CD4-positive, alpha-beta memory T cell (primary cell): Measurements from ENCODE around the gene ZYX. TPM values are rescaled to one million over a fixed set of nuclear protein-coding genes. Genes with fewer than 3 reads are reported as not detected.
"Not testable (repeated sequence)": the region's sequence is repeated elsewhere in the genome, so short reads cannot be mapped to it uniquely, and the experiment has no call there.

ENCODE experiments used
- CTCF ChIA-PET: fragments of 350-600 bp; sonication (Branson Sonifier 250); formaldehyde crosslinking; loops from one replicate; lab custom pipeline; 2021; ENCODE audit warnings: inconsistent platforms; ENCODE audit not compliant: partially characterized antibody; lab: Charles Lee
- POLR2A ChIA-PET: fragments of 350-600 bp; sonication (Branson Sonifier 250); formaldehyde crosslinking; loops from one replicate; lab custom pipeline; 2021; ENCODE audit not compliant: partially characterized antibody; lab: Charles Lee
- DNase-seq, 5 donors: peaks; one replicate each; pipeline versions ENCODE4 v3.0.0 to v3.0.0-alpha.2; 2020 to 2022; ENCODE audit warnings: mixed read lengths in 1 of 5
- H3K27ac ChIP-seq: one replicate; pipeline ENCODE4 v1.7.0; 2013; ENCODE audit warnings: low read depth, low read length
- H3K27me3 ChIP-seq: 2 replicates; pipeline ENCODE4 v1.7.0; 2013; ENCODE audit warnings: mild to moderate bottlenecking, low read length, moderate library complexity; ENCODE audit not compliant: insufficient read depth
- H3K36me3 ChIP-seq: 2 replicates; pipeline ENCODE4 v1.7.0; 2013; ENCODE audit warnings: mild to moderate bottlenecking, low read length, moderate library complexity; ENCODE audit not compliant: insufficient read depth
- H3K4me1 ChIP-seq: 2 replicates; pipeline ENCODE4 v1.7.0; 2013; ENCODE audit warnings: mild to moderate bottlenecking, low read length, moderate library complexity; ENCODE audit not compliant: insufficient read depth
- H3K4me3 ChIP-seq, 2 donors: one replicate each; pipeline ENCODE4 v1.7.0; 2013; ENCODE audit warnings: low read length in 2 of 2, mild to moderate bottlenecking in 1 of 2
- H3K9me3 ChIP-seq, 2 donors: one replicate each; pipeline ENCODE4 v1.7.0; 2013; ENCODE audit warnings: low read length in 2 of 2, control low read depth in 1 of 2; ENCODE audit not compliant: control insufficient read depth in 1 of 2
- H3K27ac Mint-ChIP-seq, 7 donors: one replicate each; pipeline ENCODE4 v1.8.0; 2020 to 2021; ENCODE audit warnings: mixed read lengths in 7 of 7, mild to moderate bottlenecking in 6 of 7, inconsistent platforms in 3 of 7, moderate library complexity in 3 of 7
- H3K27me3 Mint-ChIP-seq, 2 donors: one replicate each; pipeline ENCODE4 v1.8.0; 2020 to 2021; ENCODE audit warnings: mixed read lengths in 2 of 2
- H3K36me3 Mint-ChIP-seq, 2 donors: one replicate each; pipeline ENCODE4 v1.8.0; 2020 to 2021; ENCODE audit warnings: mixed read lengths in 2 of 2, inconsistent platforms in 1 of 2, mild to moderate bottlenecking in 1 of 2
- H3K4me1 Mint-ChIP-seq, 4 donors: one replicate each; pipeline ENCODE4 v1.8.0; 2020 to 2021; ENCODE audit warnings: mixed read lengths in 4 of 4, mild to moderate bottlenecking in 1 of 4
- H3K4me3 Mint-ChIP-seq, 8 donors: one replicate each; pipeline ENCODE4 v1.8.0; 2020 to 2021; ENCODE audit warnings: mixed read lengths in 8 of 8, mild to moderate bottlenecking in 7 of 8, moderate library complexity in 6 of 8, inconsistent platforms in 3 of 8
- H3K9me3 Mint-ChIP-seq, 8 donors: one replicate each; pipeline ENCODE4 v1.8.0; 2020 to 2021; ENCODE audit warnings: mixed read lengths in 8 of 8, mild to moderate bottlenecking in 5 of 8, inconsistent platforms in 3 of 8, moderate library complexity in 1 of 8
- intact Hi-C: fragments of 100-400 bp; cut with micrococcal nuclease; formaldehyde crosslinking; loops from one replicate; pipeline ENCODE4 v1.15.1; 2023
- polyA plus RNA-seq, 2 donors: library from polyadenylated mRNA; unstranded; fragments of 300-500 nt; fragmentation: Illumina TruSeq; gene quantifications; one replicate each; pipeline ENCODE4 v1.2.3, GENCODE V29; 2021
- total RNA-seq, 2 experiments: library from RNA; stranded (reverse); gene quantifications; one replicate each; pipeline ENCODE4 v1.2.3, GENCODE V29; 2021

ZYX gene
- total and polyA plus RNA-seq, 4 experiments from 2014 or later: 55.7 to 148 (median 145) TPM

GRCh38 chr7:143422033-143422432 lies 40.9 kb downstream of the ZYX start:
- Histone ChIP-seq H3K4me1 (no peaks in the 10 kb centered on the region), H3K9me3 (no peaks in the 10 kb centered on the region), H3K36me3 (no peaks in the 10 kb centered on the region), H3K27ac (no peak overlapping the region), H3K4me3 (no peak overlapping the region), H3K27me3 (no peaks in the 10 kb centered on the region)
- H3K36me3 Mint-ChIP-seq: peaks cover 7 to 42% of the 10 kb centered on the region in 2 donors
- H3K4me1 Mint-ChIP-seq: peaks cover 3 to 19% (median 7%) of the 10 kb centered on the region in 4 donors
- H3K9me3 Mint-ChIP-seq: peaks cover 0 to 3% (median 0%) of the 10 kb centered on the region in 8 donors
- POLR2A ChIA-PET: no interaction called here
- CTCF ChIA-PET: interaction anchor here (1.5 kb wide), 2 partner anchors 122 to 182 kb away, joined by 5 read pairs; no protein-coding TSS in a partner anchor
- H3K27ac Mint-ChIP-seq: no peak overlapping the region
- no peaks in the 10 kb centered on the region for H3K27me3 Mint-ChIP-seq
- H3K4me3 Mint-ChIP-seq: no peak overlapping the region
- no peak for DNase-seq
- intact Hi-C loops: no loop called here

GRCh38 chr7:143424476-143424875 lies 43.3 kb downstream of the ZYX start:
- H3K4me1 ChIP-seq, POLR2A ChIA-PET, H3K27ac ChIP-seq, DNase-seq, H3K27me3 Mint-ChIP-seq, H3K9me3 ChIP-seq, H3K4me3 ChIP-seq, H3K27me3 ChIP-seq, H3K27ac Mint-ChIP-seq, intact Hi-C loops, H3K4me3 Mint-ChIP-seq, H3K36me3 ChIP-seq, H3K9me3 Mint-ChIP-seq: not testable (repeated sequence)
- Mint-ChIP-seq H3K4me1 (peaks cover 3 to 16% (median 7%) of the 10 kb centered on the region in 4 donors), H3K36me3 (peaks cover 5 to 28% of the 10 kb centered on the region in 2 donors)
- CTCF ChIA-PET: interaction anchor here (1.9 kb wide), 1 partner anchor 16 kb away, joined by 5 read pairs; the partner anchor contains the start of gene EPHA1

DNA sequence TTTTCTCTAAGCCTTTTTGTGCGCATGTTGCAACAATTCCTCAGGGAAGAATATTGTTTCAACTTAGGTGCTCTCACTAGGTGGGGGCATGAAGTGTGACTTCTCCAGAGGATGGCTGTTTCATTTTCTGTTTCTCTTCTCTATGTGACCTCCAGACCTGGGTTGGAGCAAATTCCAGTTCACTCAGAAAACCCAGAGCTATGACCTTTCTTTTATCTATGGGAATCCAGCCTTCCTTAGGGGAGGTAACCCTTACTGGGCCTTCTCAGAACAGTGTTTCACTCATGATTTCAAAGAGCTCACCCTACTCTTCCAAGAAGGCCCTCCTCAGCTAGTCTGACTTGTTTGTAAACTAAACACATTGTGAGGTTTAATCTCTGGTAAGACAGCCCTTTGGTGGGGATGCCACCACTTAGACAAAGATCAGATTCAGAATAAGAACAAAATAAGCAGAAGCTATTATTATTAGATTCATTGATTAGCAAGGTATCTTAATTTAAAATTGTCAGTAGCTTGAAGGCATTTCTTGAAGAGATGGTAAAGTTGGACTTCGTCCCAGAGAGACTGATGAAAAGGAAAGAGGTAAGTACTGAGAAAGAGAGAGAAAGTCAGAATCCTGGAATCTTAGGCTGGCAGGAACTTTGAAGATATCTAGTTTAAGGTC lies 45.5 kb downstream of the ZYX start:
- no peaks in the 10 kb centered on the region for H3K36me3 ChIP-seq
- DNase-seq: no peak
- no peaks in the 10 kb centered on the region for H3K4me1 ChIP-seq
- Mint-ChIP-seq H3K4me3 (no peak overlapping the region), H3K27ac (peak overlapping the region in 4 of 7 donors; percentile 39 to 77 (median 56)), H3K4me1 (peaks cover 6 to 16% (median 8%) of the 10 kb centered on the region in 4 donors), H3K27me3 (peaks cover 0 to 1% of the 10 kb centered on the region in 2 donors), H3K9me3 (peaks cover 0 to 3% (median 0%) of the 10 kb centered on the region in 8 donors), H3K36me3 (peaks cover 1 to 17% of the 10 kb centered on the region in 2 donors)
- no peak overlapping the region for H3K4me3 ChIP-seq
- H3K27ac ChIP-seq: no peak overlapping the region
- CTCF ChIA-PET: interaction anchor here (0.6 to 1.3 kb wide), 2 partner anchors 11 to 211 kb away, joined by 3 read pairs; no protein-coding TSS in a partner anchor
- POLR2A ChIA-PET: interaction anchor here (1.3 kb wide), 1 partner anchor 186 kb away, joined by 3 read pairs; no protein-coding TSS in a partner anchor
- no peaks in the 10 kb centered on the region for H3K9me3 ChIP-seq
- H3K27me3 ChIP-seq: no peaks in the 10 kb centered on the region
- intact Hi-C loops: no loop called here

GRCh38 chr7:143429770-143430698 lies 48.9 kb downstream of the ZYX start:
- H3K36me3 Mint-ChIP-seq: peaks cover 1 to 16% of the 10 kb centered on the region in 2 donors
- no peak for DNase-seq
- intact Hi-C loops: no loop called here
- no peaks in the 10 kb centered on the region for H3K36me3 ChIP-seq
- peaks cover 4 to 12% (median 8%) of the 10 kb centered on the region in 4 donors for H3K4me1 Mint-ChIP-seq
- ChIA-PET CTCF (no interaction called here), POLR2A (no interaction called here)
- H3K9me3 ChIP-seq: no peaks in the 10 kb centered on the region
- H3K4me1 ChIP-seq: no peaks in the 10 kb centered on the region
- H3K27me3 ChIP-seq: no peaks in the 10 kb centered on the region
- H3K9me3 Mint-ChIP-seq: peaks cover 0 to 3% (median 0%) of the 10 kb centered on the region in 8 donors
- peaks cover 0 to 1% of the 10 kb centered on the region in 2 donors for H3K27me3 Mint-ChIP-seq
- H3K27ac ChIP-seq: no peak overlapping the region
- no peak overlapping the region for H3K4me3 ChIP-seq
- H3K27ac Mint-ChIP-seq: no peak overlapping the region
- no peak overlapping the region for H3K4me3 Mint-ChIP-seq

GRCh38 chr7:143431109-143431508 lies 50.0 kb downstream of the ZYX start:
- H3K4me1 ChIP-seq: no peaks in the 10 kb centered on the region
- no peak overlapping the region for H3K27ac ChIP-seq
- Mint-ChIP-seq H3K27ac (no peak overlapping the region), H3K36me3 (peaks cover 1 to 20% of the 10 kb centered on the region in 2 donors), H3K9me3 (peaks cover 0 to 3% (median 0%) of the 10 kb centered on the region in 8 donors), H3K27me3 (peaks cover 0 to 1% of the 10 kb centered on the region in 2 donors), H3K4me1 (peaks cover 4 to 12% (median 8%) of the 10 kb centered on the region in 4 donors), H3K4me3 (no peak overlapping the region)
- intact Hi-C loops: no loop called here
- no peak for DNase-seq
- ChIA-PET POLR2A (no interaction called here), CTCF (no interaction called here)
- no peaks in the 10 kb centered on the region for H3K9me3 ChIP-seq
- H3K4me3 ChIP-seq: no peak overlapping the region
- H3K36me3 ChIP-seq: no peaks in the 10 kb centered on the region
- no peaks in the 10 kb centered on the region for H3K27me3 ChIP-seq

DNA sequence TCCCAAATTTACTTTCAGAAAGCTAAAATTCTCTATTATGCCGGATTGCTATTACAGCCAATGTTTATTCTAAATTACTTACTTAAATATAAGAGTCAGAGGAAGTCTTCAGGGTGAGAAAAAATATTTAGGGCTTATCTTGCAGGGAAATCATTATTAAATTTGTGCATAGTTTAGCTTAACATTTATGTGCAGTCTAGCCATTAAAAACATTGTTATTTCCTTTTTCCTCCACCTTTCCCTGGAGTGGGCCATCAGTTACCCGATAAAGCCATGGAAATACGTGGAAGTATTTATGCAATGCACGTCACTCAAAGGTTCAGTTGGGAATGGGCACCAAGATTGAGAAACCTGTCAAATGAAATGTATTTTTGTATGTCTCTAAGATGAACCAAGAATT lies 52.6 kb downstream of the ZYX start:
- Mint-ChIP-seq H3K4me1 (peaks cover 12 to 20% (median 13%) of the 10 kb centered on the region in 4 donors), H3K9me3 (peaks cover 0 to 3% (median 0%) of the 10 kb centered on the region in 8 donors), H3K4me3 (no peak overlapping the region), H3K27me3 (peaks cover 0 to 1% of the 10 kb centered on the region in 2 donors), H3K27ac (no peak overlapping the region), H3K36me3 (peaks cover 4 to 17% of the 10 kb centered on the region in 2 donors)
- peaks cover 9% of the 10 kb centered on the region for H3K4me1 ChIP-seq
- H3K9me3 ChIP-seq: no peaks in the 10 kb centered on the region
- intact Hi-C loops: no loop called here
- no peak overlapping the region for H3K4me3 ChIP-seq
- no peaks in the 10 kb centered on the region for H3K27me3 ChIP-seq
- H3K36me3 ChIP-seq: no peaks in the 10 kb centered on the region
- peak in 1 of 5 donors; percentile 35 for DNase-seq
- no peak overlapping the region for H3K27ac ChIP-seq
- CTCF ChIA-PET: no interaction called here
- POLR2A ChIA-PET: no interaction called here

- H3K27ac Mint-ChIP-seq: no peak overlapping the region
- DNase-seq: no peak
- peaks cover 0 to 1% of the 10 kb centered on the region in 2 donors for H3K27me3 Mint-ChIP-seq
- Histone ChIP-seq H3K9me3 (no peaks in the 10 kb centered on the region), H3K27ac (no peak overlapping the region), H3K27me3 (no peaks in the 10 kb centered on the region), H3K4me1 (peaks cover 9% of the 10 kb centered on the region), H3K36me3 (no peaks in the 10 kb centered on the region), H3K4me3 (no peak overlapping the region)
- peaks cover 0 to 3% (median 0%) of the 10 kb centered on the region in 8 donors for H3K9me3 Mint-ChIP-seq
- intact Hi-C loops: no loop called here
- no peak overlapping the region for H3K4me3 Mint-ChIP-seq
- ChIA-PET CTCF (no interaction called here), POLR2A (no interaction called here)
- H3K4me1 Mint-ChIP-seq: peaks cover 12 to 20% (median 12%) of the 10 kb centered on the region in 4 donors
- H3K36me3 Mint-ChIP-seq: peaks cover 4 to 19% of the 10 kb centered on the region in 2 donors
Observed at GRCh38 chr7:143434660-143435059, 53.5 kb downstream of the ZYX start.
